Fibroblast of skin of left biceps (primary cell): ENCODE measurements around the gene SYP.
A peak's percentile ranks its signal among the peaks of the same experiment; 100 is the strongest.

ENCODE experiments used
- DNase-seq, 2 experiments: peaks; one replicate each; pipeline ENCODE4 v3.0.0-alpha.2; 2013; ENCODE audit warnings: low read depth in 2 of 2

The SYP gene

GRCh38 chrX:49220100-49220499 lies 20.1 kb upstream of the SYP start:
- no peak for DNase-seq

GRCh38 chrX:49214996-49215526 lies 15.1 kb upstream of the SYP start:
- no peak for DNase-seq

DNA sequence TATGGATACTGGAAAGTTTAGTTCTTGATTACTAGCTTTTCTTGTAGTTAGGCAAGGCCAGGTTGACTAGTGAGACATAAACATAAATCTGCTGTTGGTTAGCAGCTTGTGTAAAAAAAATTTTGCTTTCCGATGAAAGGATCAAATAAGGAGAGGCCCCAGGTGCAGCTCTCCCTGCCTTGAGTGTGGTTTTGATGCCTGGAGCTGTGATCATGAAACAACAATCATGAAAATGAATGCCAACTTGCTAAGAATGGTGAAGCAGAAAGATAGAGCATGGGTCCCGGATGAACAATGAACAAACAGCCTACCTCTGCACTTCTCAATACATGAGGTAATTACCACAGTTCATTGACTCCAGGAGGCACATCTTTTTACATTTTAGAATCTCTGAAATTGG lies 14.4 kb upstream of the SYP start:
- DNase-seq = no peak

GRCh38 chrX:49212861-49213260 lies 12.9 kb upstream of the SYP start:
- no peak for DNase-seq

GRCh38 chrX:49212209-49212608 lies 12.2 kb upstream of the SYP start:
- no peak for DNase-seq

GRCh38 chrX:49211074-49211473 lies 11.1 kb upstream of the SYP start:
- no peak for DNase-seq

DNA sequence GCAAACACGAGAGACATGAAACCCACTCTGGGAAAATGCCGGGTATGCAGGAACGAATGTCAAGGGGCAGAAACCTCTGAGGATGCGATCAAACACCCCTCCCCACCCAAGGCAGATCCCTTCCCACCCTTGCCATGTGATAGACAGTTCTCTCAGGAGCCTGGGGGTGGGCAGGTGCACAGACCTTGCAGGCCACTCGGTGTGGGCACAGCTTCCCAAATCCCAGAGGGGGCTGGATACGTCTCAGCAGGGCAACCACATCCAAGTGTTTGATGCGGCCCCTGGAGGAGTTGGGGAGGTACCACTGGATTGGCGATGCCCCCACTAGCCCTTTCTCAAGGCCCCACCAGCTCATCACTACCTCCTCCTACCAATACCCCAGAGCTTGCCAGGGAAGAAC lies 10.4 kb upstream of the SYP start:
- DNase-seq = no peak

GRCh38 chrX:49209434-49210251 lies 9.7 kb upstream of the SYP start:
- DNase-seq = no peak

GRCh38 chrX:49208399-49208798 lies 8.4 kb upstream of the SYP start:
- DNase-seq = no peak

DNA sequence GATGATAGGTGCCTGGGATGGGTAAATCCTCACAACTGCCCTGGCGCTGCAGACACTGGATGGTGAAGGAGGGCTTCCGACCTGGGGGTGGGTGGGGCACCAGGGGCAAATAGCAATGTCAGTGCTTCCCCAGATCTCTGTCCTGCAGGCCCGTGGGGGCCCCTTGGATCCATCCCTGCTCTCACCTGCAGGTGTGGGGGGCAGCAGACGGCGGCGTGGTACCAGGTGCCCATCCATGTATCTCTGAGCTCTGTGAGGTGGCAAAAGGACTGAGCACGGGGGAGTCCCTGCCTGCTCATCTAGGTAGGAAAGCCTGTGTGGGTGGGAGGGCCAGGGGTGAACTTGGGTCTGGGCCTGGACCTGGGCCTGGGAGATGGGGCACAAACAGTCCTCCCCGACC lies 6.5 kb upstream of the SYP start:
- DNase-seq = no peak

DNA sequence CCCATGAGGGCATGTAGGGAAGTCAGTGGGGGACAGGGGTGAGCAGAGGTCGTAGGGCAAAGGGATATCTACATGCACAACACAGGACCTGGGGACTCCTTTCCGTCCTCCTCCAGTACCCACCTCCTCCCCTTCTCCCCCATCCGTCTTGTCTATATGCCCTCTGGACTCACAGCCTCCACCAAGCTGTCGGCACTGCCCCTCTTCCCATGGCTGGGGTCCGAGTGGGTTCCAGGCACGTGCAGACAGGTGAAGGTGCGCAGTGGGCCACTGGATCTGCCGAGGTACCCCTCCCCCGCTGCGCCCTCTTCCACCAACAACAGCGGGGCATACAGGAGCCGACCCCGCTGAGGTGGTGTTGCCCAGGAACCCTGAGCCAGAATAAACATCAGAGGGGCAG lies 5.5 kb upstream of the SYP start:
- DNase-seq = no peak

GRCh38 chrX:49204709-49205108 lies 4.7 kb upstream of the SYP start:
- DNase-seq = no peak

DNA sequence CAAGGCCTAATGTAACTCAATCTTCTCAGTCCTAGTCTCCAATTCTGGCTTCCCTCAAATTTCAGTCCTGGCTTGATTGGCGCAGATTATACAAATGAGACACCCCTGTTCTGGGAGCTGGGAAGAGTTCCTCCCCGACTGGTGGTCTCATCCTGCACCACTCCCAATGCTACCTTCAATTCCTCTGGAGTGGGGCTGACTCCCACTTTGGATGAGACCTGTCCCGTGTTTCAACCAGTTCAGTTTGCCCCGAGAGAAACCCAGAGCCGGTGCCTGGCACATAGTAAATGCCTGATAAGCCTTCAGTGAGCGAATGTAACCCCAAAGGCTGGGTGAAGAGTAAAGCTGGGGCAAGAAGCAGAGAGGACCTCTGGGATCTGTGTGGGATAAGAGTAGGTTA lies 4.0 kb upstream of the SYP start:
- DNase-seq = no peak

GRCh38 chrX:49203536-49203935 lies 3.5 kb upstream of the SYP start:
- no peak for DNase-seq

DNA sequence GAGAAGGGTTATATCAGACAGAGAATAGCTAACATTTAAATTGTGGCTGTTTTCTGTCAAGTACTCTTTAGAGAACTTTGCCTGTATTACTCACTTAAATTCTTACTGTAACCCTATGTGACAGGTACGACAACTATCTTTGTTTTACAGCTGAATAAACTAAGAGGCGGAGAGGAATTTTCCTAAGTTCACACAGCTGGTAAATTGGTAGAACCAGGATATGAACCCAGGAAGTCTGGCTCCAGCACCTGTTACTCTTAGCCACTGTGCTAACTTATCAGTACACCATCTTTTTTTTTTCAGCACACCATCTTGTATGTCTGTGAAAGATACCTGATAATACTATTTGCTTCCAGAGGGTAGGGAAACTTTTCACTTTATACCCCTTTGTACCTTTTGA lies 2.0 kb upstream of the SYP start:
- no peak for DNase-seq

DNA sequence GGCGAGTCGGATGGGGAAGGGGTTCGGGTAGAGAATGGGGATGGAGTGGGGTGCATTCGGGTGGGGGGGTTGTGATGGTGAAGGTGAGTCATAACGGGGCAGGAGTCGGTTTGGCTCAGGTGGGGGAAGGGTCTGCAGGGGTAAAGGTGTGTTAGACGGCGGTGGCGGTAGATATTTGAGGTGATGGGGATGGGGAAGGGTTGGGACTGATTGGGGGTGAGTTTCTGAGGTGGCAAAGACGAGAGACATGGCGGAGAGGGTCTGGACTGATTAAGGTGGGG lies 738 bp downstream of the SYP start:
- DNase-seq = no peak

DNA sequence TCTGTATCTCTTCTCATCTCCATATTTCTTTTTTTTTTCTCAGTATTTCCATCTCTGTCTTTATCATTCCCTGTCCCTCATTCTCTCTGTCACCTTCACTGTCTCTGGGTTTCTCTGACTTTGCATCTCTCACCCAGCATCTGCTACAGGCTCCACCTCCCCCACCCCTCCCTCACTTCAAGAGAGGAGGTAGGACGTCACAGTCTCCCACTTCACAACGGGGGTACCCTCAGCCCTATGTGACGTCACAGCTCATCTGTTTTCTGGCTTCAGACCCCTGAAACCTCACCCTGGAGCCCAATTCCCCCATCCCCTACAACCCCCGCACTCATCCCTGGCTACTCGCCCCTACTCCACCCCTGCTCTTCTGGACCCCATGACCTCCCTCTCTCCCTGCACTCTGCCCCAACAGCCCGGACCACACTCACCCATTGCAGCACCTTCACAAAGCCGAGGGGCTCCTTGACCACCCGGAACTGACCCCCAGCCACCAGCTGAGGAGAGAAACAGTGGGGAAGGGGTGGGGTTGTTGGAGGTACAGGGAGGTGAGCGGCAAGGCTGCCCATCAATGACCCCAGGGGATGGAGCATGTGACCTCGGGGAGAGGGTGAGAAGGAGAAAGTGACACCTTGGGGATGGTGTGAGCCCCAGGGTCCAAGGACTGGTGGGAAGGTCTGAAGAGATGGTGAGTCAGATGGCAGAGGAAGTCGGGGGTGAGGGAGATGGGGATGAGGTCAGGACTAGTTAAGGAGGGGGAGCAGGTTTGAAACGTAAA lies 1.3 kb downstream of the SYP start:
- no peak for DNase-seq

DNA sequence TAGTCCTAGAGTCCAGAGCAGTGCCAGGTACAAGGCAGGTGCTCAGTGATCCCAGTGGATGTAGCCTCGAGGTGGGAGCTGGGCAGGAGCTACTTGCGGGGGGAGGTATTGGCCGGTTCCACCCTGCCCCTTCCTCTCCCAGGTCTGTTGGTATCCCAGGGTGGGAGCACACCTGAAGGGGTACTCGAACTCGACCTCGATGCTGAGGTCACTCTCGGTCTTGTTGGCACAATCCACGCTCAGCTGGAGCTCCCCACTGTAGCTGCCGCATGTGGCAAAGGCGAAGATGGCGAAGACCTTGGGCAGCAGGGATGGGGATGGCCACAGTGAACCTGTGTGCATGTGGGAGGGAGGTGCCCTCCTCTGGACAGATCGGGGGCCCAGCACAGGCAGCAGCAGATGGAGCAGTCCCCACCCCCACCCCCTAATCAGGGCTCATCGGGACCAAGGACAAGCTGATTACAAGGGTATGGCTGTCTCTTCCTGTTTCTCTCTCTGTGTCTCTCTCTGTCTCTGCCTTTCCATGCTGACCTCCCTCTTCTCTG lies 2.4 kb downstream of the SYP start:
- no peak for DNase-seq

DNA sequence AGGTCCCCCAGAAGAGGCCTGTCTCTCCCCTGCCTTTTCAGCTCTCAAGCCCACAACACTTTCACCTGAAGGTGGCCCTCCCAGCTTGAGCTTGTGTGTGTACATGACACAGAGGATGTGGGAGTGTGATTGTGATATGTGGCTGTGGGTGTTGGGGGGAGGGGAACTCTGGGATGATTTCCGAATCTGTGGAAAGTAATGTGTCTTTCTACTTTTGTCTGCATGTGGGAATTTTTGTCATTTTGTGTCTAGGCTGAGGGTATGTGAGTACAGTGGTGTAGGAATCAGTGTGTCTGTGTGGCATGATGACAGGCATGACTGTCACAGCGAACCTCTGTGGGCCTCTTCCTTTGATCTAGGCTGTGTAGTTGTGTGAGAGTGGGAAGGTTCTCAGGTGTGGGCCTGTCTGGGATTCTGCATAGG lies 6.4 kb downstream of the SYP start:
- DNase-seq = no peak

DNA sequence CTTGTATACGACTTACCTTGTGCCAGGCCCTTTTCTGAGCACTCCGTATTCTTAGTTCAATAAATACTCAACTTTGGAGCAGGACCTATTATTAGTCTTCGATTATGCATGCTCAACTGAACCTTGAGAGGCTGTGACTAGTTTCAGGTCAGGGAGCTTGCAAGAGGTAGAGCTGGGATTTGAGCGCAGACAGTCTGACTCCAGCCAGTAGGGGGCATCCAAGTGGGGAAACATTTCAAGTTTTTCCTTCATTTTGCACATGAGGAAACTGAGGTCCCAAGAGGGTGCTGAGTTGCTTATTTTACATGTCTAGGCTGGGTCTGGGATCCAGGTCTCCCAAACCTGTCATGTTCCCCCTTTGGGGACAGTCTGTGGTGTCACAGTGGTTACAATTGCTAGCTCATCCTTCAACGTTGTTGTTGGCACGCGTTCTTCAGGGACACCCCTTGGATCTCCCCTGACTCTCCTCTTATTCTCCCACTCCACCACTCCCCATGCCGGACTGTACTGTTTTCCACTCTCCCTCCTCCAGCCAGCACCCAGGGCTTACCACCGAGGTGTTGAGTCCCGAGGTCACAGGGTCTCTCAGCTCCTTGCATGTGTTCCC lies 7.2 kb downstream of the SYP start:
- DNase-seq = no peak

DNA sequence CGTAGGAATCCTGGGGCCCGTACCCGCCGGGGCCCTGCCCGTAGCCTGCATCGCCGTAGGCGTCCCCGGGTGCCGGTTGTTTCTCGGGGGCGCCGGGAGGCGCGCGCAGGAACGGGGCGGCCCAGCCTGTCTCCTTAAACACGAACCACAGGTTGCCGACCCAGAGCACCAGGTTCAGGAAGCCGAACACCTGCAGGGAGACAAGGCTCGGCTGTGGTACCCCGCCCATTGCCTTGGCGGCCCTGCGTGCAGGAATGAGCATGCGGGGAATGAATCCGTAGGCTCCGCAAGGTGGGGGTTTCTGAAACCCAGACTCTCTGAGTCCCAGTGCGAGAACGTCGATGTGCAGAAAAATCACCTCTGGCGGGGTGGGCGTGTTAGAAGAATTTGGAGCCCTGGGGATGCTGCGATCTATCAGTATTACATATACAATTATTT lies 8.4 kb downstream of the SYP start:
- DNase-seq = no peak

- peak; percentile 98 to 99 for DNase-seq
Observed at GRCh38 chrX:49190821-49191573, 9.0 kb downstream of the SYP start.
